ENCODE measurements around the gene UBE2J2.

UBE2J2 gene

DNA sequence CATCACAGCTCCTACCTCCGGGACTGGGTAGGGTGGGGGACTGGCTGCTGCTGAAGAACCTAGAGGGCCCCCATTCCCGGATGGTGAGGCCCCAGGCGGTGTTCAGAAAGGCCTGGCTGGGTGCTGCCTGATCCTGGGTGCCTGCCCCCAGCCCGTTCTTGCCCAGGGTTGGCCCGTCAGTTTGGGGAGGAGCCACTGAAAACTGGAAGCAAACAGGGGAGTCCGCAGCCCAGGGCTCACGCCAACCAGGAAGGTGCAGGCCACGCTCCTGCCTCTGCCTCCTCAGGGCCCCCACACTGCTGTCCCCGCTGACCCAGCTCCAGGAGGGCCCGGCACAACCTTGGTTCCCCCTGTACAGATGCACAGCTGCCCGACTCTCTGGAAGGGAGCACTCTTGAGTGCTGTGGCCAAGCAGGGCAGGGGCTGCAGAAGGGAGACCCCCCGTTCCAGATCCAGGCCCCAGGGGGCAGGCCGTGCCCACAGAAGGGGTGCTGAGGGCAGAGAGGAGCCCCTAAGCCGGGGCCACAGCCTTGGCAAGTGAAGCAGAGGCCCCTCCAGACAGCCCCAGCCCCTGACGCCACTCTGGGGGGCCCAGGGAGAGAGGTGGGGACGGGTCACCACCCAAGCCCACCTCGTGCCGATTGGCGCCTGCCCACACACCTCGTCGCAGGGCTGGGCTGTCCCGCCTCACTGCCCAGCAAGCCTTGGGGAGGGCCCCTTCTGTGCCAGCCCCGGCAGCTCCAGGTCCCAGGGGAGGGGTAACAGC lies 32.6 kb downstream of the UBE2J2 start:
- Histone ChIP-seq H2AFZ (ENCODE audit: low read length) (no peak overlapping the region), H3K36me3 (ENCODE audit: insufficient read depth, low read length) (no peaks in the 10 kb centered on the region), H3K27me3 (ENCODE audit: insufficient read depth, low read length) (peaks cover 27% of the 10 kb centered on the region; the same call in 1 of the 2 replicates), H4K20me1 (ENCODE audit: insufficient read depth, low read length) (no peaks in the 10 kb centered on the region), H3K4me2 (ENCODE audit: low read length) (no peak overlapping the region), H3F3A (ENCODE audit: insufficient read depth, low read length) (no peaks in the 10 kb centered on the region), H3K27ac (ENCODE audit: low read depth, low read length, poor library complexity, severe bottlenecking) (no peak overlapping the region), H3K9ac (ENCODE audit: low read length) (no peak overlapping the region), H3K4me3 (ENCODE audit: low read depth, low read length, poor library complexity, severe bottlenecking) (no peak overlapping the region), H3K9me3 (ENCODE audit: low read length) (no peaks in the 10 kb centered on the region), H3K9me2 (ENCODE audit: low read depth, low read length) (no peaks in the 10 kb centered on the region), H3K79me2 (ENCODE audit: insufficient read depth, low read length) (no peaks in the 10 kb centered on the region), H3K4me1 (ENCODE audit: insufficient read depth, low read length, severe bottlenecking) (no peaks in the 10 kb centered on the region)
- TF ChIP-seq EZH2 (IDR thresholded peaks at IDR 0.05; ENCODE audit: borderline replicate concordance, low read length), result no peak
- TF ChIP-seq, protein P1, sequence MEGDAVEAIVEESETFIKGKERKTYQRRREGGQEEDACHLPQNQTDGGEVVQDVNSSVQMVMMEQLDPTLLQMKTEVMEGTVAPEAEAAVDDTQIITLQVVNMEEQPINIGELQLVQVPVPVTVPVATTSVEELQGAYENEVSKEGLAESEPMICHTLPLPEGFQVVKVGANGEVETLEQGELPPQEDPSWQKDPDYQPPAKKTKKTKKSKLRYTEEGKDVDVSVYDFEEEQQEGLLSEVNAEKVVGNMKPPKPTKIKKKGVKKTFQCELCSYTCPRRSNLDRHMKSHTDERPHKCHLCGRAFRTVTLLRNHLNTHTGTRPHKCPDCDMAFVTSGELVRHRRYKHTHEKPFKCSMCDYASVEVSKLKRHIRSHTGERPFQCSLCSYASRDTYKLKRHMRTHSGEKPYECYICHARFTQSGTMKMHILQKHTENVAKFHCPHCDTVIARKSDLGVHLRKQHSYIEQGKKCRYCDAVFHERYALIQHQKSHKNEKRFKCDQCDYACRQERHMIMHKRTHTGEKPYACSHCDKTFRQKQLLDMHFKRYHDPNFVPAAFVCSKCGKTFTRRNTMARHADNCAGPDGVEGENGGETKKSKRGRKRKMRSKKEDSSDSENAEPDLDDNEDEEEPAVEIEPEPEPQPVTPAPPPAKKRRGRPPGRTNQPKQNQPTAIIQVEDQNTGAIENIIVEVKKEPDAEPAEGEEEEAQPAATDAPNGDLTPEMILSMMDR (IDR thresholded peaks at IDR 0.05; ENCODE audit: low read length), result no peak

DNA sequence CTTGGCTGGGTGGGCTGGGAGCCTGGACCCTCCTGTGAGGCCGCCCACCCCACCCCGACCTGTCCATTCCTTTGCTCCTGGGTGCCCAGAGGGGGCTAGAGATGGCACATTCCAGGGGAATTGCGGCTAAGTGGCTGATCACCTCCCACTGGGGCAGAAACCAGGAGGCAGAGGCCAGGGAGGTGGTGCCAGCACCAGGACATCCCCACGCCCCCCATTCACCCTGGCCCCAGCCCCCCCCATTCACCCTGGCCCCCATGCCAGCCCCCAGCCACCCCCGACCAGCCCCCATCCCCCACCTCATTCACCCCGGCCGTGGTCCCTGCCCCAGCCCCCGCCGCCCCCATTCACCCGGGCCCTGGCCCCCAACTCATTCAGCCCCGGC lies 33.3 kb downstream of the UBE2J2 start:
- no peaks in the 10 kb centered on the region for H4K20me1 ChIP-seq (ENCODE audit: insufficient read depth, low read length)
- H3F3A ChIP-seq (ENCODE audit: insufficient read depth, low read length), result no peaks in the 10 kb centered on the region
- H3K4me2 ChIP-seq (ENCODE audit: low read length), result no peak overlapping the region
- H3K79me2 ChIP-seq (ENCODE audit: insufficient read depth, low read length), result no peaks in the 10 kb centered on the region
- H3K9me3 ChIP-seq (ENCODE audit: low read length), result no peaks in the 10 kb centered on the region
- no peaks in the 10 kb centered on the region for H3K4me1 ChIP-seq (ENCODE audit: insufficient read depth, low read length, severe bottlenecking)
- no peaks in the 10 kb centered on the region; the same call in 1 of the 2 replicates for H3K36me3 ChIP-seq (ENCODE audit: insufficient read depth, low read length)
- no peak overlapping the region for H3K4me3 ChIP-seq (ENCODE audit: low read depth, low read length, poor library complexity, severe bottlenecking)
- H3K9me2 ChIP-seq (ENCODE audit: low read depth, low read length), result no peaks in the 10 kb centered on the region
- no peak overlapping the region for H2AFZ ChIP-seq (ENCODE audit: low read length)
- H3K9ac ChIP-seq (ENCODE audit: low read length), result no peak overlapping the region
- TF ChIP-seq EZH2 (IDR thresholded peaks at IDR 0.05; ENCODE audit: borderline replicate concordance, low read length), result no peak
- TF ChIP-seq, protein P1 (IDR thresholded peaks at IDR 0.05; ENCODE audit: low read length), result no peak
- H3K27me3 ChIP-seq (ENCODE audit: insufficient read depth, low read length), result peaks cover 27% of the 10 kb centered on the region; the same call in 1 of the 2 replicates
- H3K27ac ChIP-seq (ENCODE audit: low read depth, low read length, poor library complexity, severe bottlenecking), result no peak overlapping the region

DNA sequence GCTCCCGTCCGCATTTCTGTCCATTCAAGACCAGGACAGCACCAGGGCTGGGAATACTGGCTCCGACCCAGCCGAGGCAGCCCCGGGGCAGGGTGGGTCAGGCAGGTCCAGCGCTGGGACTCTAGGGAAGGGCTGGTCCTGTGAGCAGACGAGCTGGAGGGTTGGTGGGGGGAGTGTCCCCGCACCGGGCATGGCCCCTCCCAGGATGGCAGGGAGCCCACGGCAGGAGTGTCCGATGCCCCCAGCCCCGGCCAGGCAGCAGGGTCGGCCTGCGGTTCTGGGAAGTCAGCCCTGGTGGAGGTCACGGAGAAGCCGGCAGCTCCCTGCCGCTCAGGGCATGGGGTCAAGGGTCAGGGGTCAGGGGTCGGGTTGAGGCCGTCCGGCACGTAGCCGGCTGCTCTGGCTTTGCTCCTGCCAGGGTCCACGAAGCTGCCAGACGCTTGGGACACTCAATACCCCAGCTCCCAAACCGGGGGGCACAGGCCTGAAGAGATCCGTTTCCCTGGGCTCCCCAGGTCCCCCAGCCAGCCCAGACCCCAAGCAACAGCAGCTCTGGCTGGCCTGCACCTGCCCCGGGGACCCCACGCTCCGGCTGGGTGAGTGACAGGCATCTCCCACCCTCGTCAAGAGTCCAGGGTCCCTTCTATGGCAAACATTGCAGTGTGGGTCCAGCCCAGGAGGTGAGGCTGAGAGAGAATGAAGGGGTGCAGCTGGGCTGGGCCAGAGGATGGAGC lies 33.9 kb downstream of the UBE2J2 start:
- TF ChIP-seq, protein P1 (IDR thresholded peaks at IDR 0.05; ENCODE audit: low read length), result no peak
- no peak for TF ChIP-seq EZH2 (IDR thresholded peaks at IDR 0.05; ENCODE audit: borderline replicate concordance, low read length)
- H3K9me3 ChIP-seq (ENCODE audit: low read length), result no peaks in the 10 kb centered on the region
- H3K4me1 ChIP-seq (ENCODE audit: insufficient read depth, low read length, severe bottlenecking), result no peaks in the 10 kb centered on the region
- H3K27ac ChIP-seq (ENCODE audit: low read depth, low read length, poor library complexity, severe bottlenecking), result no peak overlapping the region
- no peak overlapping the region for H2AFZ ChIP-seq (ENCODE audit: low read length)
- no peak overlapping the region for H3K4me2 ChIP-seq (ENCODE audit: low read length)
- no peaks in the 10 kb centered on the region for H4K20me1 ChIP-seq (ENCODE audit: insufficient read depth, low read length)
- peaks cover 27% of the 10 kb centered on the region; the same call in 1 of the 2 replicates for H3K27me3 ChIP-seq (ENCODE audit: insufficient read depth, low read length)
- no peak overlapping the region for H3K9ac ChIP-seq (ENCODE audit: low read length)
- H3K36me3 ChIP-seq (ENCODE audit: insufficient read depth, low read length), result peaks cover 5% of the 10 kb centered on the region; the same call in 1 of the 2 replicates
- no peaks in the 10 kb centered on the region for H3K79me2 ChIP-seq (ENCODE audit: insufficient read depth, low read length)
- H3F3A ChIP-seq (ENCODE audit: insufficient read depth, low read length), result no peaks in the 10 kb centered on the region
- no peak overlapping the region for H3K4me3 ChIP-seq (ENCODE audit: low read depth, low read length, poor library complexity, severe bottlenecking)
- no peaks in the 10 kb centered on the region for H3K9me2 ChIP-seq (ENCODE audit: low read depth, low read length)
